ENCODE measurements around the gene MYRIP. TPM values are rescaled to one million over a fixed set of nuclear protein-coding genes. Genes with fewer than 3 reads are reported as not detected.

MYRIP gene
- total and polyA plus RNA-seq, 4 donors: 0.98 to 11.7 (median 6.8) TPM

DNA sequence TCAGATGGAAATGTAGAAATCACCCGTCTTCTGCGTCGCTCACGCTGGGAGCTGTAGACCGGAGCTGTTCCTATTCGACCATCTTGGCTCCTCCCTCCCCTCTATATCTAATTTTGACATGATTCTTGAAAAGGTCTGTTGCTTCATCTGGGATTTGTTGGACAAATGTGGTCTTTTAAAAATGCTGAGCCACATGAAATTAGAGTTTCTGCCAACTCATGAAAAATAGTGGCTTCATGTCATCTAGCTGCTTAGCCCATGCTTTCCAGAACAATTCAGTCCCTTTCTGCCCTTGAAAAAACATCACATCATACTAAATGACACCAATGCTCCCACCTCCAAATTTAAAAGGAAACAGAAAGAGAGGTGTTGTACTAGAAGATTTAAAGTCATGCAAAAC lies 351.5 kb downstream of the MYRIP start:
- H3K4me3 ChIP-seq (ENCODE audit: low read depth in 1 of 3, low read length in 3 of 3): no peak overlapping the region
- H3K27me3 ChIP-seq (ENCODE audit: control insufficient read depth in 4 of 4, insufficient read depth in 4 of 4, low read length in 3 of 4): no peaks in the 10 kb centered on the region
- no peak for TF ChIP-seq FOXA1 (IDR thresholded peaks at IDR 0.05)
- TF ChIP-seq, protein P1, sequence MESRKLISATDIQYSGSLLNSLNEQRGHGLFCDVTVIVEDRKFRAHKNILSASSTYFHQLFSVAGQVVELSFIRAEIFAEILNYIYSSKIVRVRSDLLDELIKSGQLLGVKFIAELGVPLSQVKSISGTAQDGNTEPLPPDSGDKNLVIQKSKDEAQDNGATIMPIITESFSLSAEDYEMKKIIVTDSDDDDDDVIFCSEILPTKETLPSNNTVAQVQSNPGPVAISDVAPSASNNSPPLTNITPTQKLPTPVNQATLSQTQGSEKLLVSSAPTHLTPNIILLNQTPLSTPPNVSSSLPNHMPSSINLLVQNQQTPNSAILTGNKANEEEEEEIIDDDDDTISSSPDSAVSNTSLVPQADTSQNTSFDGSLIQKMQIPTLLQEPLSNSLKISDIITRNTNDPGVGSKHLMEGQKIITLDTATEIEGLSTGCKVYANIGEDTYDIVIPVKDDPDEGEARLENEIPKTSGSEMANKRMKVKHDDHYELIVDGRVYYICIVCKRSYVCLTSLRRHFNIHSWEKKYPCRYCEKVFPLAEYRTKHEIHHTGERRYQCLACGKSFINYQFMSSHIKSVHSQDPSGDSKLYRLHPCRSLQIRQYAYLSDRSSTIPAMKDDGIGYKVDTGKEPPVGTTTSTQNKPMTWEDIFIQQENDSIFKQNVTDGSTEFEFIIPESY (IDR thresholded peaks at IDR 0.05): no peak
- TF ChIP-seq, protein P2, sequence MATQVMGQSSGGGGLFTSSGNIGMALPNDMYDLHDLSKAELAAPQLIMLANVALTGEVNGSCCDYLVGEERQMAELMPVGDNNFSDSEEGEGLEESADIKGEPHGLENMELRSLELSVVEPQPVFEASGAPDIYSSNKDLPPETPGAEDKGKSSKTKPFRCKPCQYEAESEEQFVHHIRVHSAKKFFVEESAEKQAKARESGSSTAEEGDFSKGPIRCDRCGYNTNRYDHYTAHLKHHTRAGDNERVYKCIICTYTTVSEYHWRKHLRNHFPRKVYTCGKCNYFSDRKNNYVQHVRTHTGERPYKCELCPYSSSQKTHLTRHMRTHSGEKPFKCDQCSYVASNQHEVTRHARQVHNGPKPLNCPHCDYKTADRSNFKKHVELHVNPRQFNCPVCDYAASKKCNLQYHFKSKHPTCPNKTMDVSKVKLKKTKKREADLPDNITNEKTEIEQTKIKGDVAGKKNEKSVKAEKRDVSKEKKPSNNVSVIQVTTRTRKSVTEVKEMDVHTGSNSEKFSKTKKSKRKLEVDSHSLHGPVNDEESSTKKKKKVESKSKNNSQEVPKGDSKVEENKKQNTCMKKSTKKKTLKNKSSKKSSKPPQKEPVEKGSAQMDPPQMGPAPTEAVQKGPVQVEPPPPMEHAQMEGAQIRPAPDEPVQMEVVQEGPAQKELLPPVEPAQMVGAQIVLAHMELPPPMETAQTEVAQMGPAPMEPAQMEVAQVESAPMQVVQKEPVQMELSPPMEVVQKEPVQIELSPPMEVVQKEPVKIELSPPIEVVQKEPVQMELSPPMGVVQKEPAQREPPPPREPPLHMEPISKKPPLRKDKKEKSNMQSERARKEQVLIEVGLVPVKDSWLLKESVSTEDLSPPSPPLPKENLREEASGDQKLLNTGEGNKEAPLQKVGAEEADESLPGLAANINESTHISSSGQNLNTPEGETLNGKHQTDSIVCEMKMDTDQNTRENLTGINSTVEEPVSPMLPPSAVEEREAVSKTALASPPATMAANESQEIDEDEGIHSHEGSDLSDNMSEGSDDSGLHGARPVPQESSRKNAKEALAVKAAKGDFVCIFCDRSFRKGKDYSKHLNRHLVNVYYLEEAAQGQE (IDR thresholded peaks at IDR 0.05): no peak
- no peak for TF ChIP-seq JUND (IDR thresholded peaks at IDR 0.05)
- no peak for TF ChIP-seq HNF4G (IDR thresholded peaks at IDR 0.05)
- TF ChIP-seq HNF4A (conservative IDR thresholded peaks at IDR 0.05): no peak
- TF ChIP-seq FOXA2 (IDR thresholded peaks at IDR 0.05): no peak
- TF ChIP-seq, protein P3, sequence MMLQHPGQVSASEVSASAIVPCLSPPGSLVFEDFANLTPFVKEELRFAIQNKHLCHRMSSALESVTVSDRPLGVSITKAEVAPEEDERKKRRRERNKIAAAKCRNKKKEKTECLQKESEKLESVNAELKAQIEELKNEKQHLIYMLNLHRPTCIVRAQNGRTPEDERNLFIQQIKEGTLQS (IDR thresholded peaks at IDR 0.05): no peak
- no peak for TF ChIP-seq RXRA (IDR thresholded peaks at IDR 0.05)
- TF ChIP-seq GABPA (IDR thresholded peaks at IDR 0.05 in 1 of 2, conservative IDR thresholded peaks at IDR 0.05 in 1 of 2): no peak
- TF ChIP-seq, protein P4, sequence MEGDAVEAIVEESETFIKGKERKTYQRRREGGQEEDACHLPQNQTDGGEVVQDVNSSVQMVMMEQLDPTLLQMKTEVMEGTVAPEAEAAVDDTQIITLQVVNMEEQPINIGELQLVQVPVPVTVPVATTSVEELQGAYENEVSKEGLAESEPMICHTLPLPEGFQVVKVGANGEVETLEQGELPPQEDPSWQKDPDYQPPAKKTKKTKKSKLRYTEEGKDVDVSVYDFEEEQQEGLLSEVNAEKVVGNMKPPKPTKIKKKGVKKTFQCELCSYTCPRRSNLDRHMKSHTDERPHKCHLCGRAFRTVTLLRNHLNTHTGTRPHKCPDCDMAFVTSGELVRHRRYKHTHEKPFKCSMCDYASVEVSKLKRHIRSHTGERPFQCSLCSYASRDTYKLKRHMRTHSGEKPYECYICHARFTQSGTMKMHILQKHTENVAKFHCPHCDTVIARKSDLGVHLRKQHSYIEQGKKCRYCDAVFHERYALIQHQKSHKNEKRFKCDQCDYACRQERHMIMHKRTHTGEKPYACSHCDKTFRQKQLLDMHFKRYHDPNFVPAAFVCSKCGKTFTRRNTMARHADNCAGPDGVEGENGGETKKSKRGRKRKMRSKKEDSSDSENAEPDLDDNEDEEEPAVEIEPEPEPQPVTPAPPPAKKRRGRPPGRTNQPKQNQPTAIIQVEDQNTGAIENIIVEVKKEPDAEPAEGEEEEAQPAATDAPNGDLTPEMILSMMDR (IDR thresholded peaks at IDR 0.05; ENCODE audit: low read depth, low read length, missing input control): no peak
- no peak for TF ChIP-seq RAD21 (IDR thresholded peaks at IDR 0.05)
- TF ChIP-seq YY1 (IDR thresholded peaks at IDR 0.05): no peak
- no peak for TF ChIP-seq SP1 (IDR thresholded peaks at IDR 0.05)
- TF ChIP-seq, protein P5, sequence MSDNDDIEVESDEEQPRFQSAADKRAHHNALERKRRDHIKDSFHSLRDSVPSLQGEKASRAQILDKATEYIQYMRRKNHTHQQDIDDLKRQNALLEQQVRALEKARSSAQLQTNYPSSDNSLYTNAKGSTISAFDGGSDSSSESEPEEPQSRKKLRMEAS (IDR thresholded peaks at IDR 0.05): no peak
- no peak for TF ChIP-seq NR2F2 (IDR thresholded peaks at IDR 0.05)
- no peak for TF ChIP-seq EGR1 (IDR thresholded peaks at IDR 0.05; ENCODE audit: low read depth in 2 of 2)
- TF ChIP-seq TAF1 (conservative IDR thresholded peaks at IDR 0.05): no peak
- DNase-seq (ENCODE audit: low spot score): no peak
- no peak overlapping the region for H3K9ac ChIP-seq (ENCODE audit: low read depth in 1 of 2, low read length in 2 of 2)
- 95% methylated on average over 6 of the region's 6 CpGs for WGBS
- no peaks in the 10 kb centered on the region for H3K36me3 ChIP-seq (ENCODE audit: control insufficient read depth in 4 of 4, insufficient read depth in 3 of 4, low read depth in 1 of 4, low read length in 3 of 4)
- no peaks in the 10 kb centered on the region for H3K9me3 ChIP-seq (ENCODE audit: control insufficient read depth in 4 of 4, low read length in 3 of 4)
- H3K27ac ChIP-seq (ENCODE audit: low read depth in 1 of 2, low read length in 2 of 2): no peak overlapping the region
- H3K4me1 ChIP-seq (ENCODE audit: control insufficient read depth in 4 of 4, insufficient read depth in 4 of 4, low read length in 3 of 4): no peaks in the 10 kb centered on the region

Measured in liver (tissue), 9 donors.